OCI-LY1 (cell line): ENCODE measurements around the gene STPG1.

Experiments
- H2AFZ ChIP-seq: fragments of 200-600 bp; sonication (generic), shearing (Covaris generic); 2 replicates; pipeline ENCODE4 v1.6.0; 2014; ENCODE audit warnings: antibody characterized with exemption, mild to moderate bottlenecking, low read length
- H3F3A ChIP-seq: fragments of 200-600 bp; sonication (generic), shearing (Covaris generic); 2 replicates; pipeline ENCODE4 v1.6.0; 2014; ENCODE audit warnings: mild to moderate bottlenecking, antibody characterized with exemption, low read length, moderate library complexity; ENCODE audit not compliant: insufficient read depth
- H3K27ac ChIP-seq: fragments of 200-600 bp; sonication (generic); 2 replicates; pipeline ENCODE4 v1.5.1; 2014; ENCODE audit warnings: low read length, mixed run types, mild to moderate bottlenecking, low read depth; ENCODE audit not compliant: poor library complexity, severe bottlenecking
- H3K27me3 ChIP-seq: fragments of 200-600 bp; sonication (generic); 2 replicates; pipeline ENCODE4 v1.6.0; 2014; ENCODE audit warnings: antibody characterized with exemption, mild to moderate bottlenecking, low read length, moderate library complexity; ENCODE audit not compliant: insufficient read depth
- H3K36me3 ChIP-seq: fragments of 200-600 bp; sonication (generic); 2 replicates; pipeline ENCODE4 v1.6.1; 2014; ENCODE audit warnings: mild to moderate bottlenecking, antibody characterized with exemption, low read length, moderate library complexity, mixed read lengths; ENCODE audit not compliant: insufficient read depth
- H3K4me1 ChIP-seq: fragments of 200-600 bp; sonication (generic); 2 replicates; pipeline ENCODE4 v1.5.1; 2014; ENCODE audit warnings: mild to moderate bottlenecking, low read length, moderate library complexity; ENCODE audit not compliant: insufficient read depth, severe bottlenecking
- H3K4me2 ChIP-seq: fragments of 200-600 bp; sonication (generic), shearing (Covaris generic); 2 replicates; pipeline ENCODE4 v1.6.1; 2014; ENCODE audit warnings: low read length
- H3K4me3 ChIP-seq: fragments of 200-600 bp; sonication (generic); 2 replicates; pipeline ENCODE4 v1.5.1; 2014; ENCODE audit warnings: low read length, low read depth, mild to moderate bottlenecking, mixed read lengths; ENCODE audit not compliant: poor library complexity, severe bottlenecking
- H3K79me2 ChIP-seq: fragments of 200-600 bp; shearing (Covaris generic); 2 replicates; pipeline ENCODE4 v1.6.1; 2016; ENCODE audit warnings: mixed run types, low read length, mixed read lengths; ENCODE audit not compliant: insufficient read depth
- H3K9ac ChIP-seq: fragments of 200-600 bp; sonication (generic), shearing (Covaris generic); 2 replicates; pipeline ENCODE4 v1.6.1; 2014; ENCODE audit warnings: mild to moderate bottlenecking, low read length, mixed read lengths
- H3K9me2 ChIP-seq: fragments of 200-600 bp; sonication (generic), shearing (Covaris generic); 2 replicates; pipeline ENCODE4 v1.6.1; 2014; ENCODE audit warnings: low read depth, mild to moderate bottlenecking, low read length, mixed read lengths
- H3K9me3 ChIP-seq: fragments of 200-600 bp; shearing (Covaris generic); 2 replicates; pipeline ENCODE4 v1.6.1; 2014; ENCODE audit warnings: low read length, mixed read lengths
- H4K20me1 ChIP-seq: fragments of 200-600 bp; sonication (generic), shearing (Covaris generic); 2 replicates; pipeline ENCODE4 v1.6.0; 2016; ENCODE audit warnings: mild to moderate bottlenecking, low read length; ENCODE audit not compliant: insufficient read depth
- CTCF ChIP-seq: fragments of 200-600 bp; sonication (generic), shearing (Covaris generic); IDR thresholded peaks from 2 replicates; pipeline ENCODE4 v1.5.1; 2017; ENCODE audit warnings: mild to moderate bottlenecking, antibody characterized with exemption, low read length, moderate library complexity, mixed read lengths
- EZH2 ChIP-seq: fragments of 200-600 bp; sonication (generic), shearing (Covaris generic); IDR thresholded peaks from 2 replicates; pipeline ENCODE4 v1.8.0; 2017; ENCODE audit warnings: borderline replicate concordance, mixed run types, mild to moderate bottlenecking, antibody characterized with exemption, low read length, moderate library complexity, mixed read lengths

Gene STPG1

GRCh38 chr1:24323281-24323680 lies 90.3 kb downstream of the STPG1 start:
- H3K4me1 ChIP-seq, result peaks cover 26% of the 10 kb centered on the region
- peaks cover 8% of the 10 kb centered on the region; the same call in 1 of the 2 replicates for H3K27me3 ChIP-seq
- no peak overlapping the region for H3K9ac ChIP-seq
- no peaks in the 10 kb centered on the region for H4K20me1 ChIP-seq
- no peaks in the 10 kb centered on the region for H3F3A ChIP-seq
- H3K36me3 ChIP-seq, result no peaks in the 10 kb centered on the region
- no peaks in the 10 kb centered on the region for H3K9me2 ChIP-seq
- H3K79me2 ChIP-seq, result no peaks in the 10 kb centered on the region
- H2AFZ ChIP-seq, result no peak overlapping the region
- H3K9me3 ChIP-seq, result no peaks in the 10 kb centered on the region
- H3K4me3 ChIP-seq, result no peak overlapping the region
- H3K4me2 ChIP-seq, result no peak overlapping the region
- TF ChIP-seq EZH2 (no peak), CTCF (no peak)
- no peak overlapping the region for H3K27ac ChIP-seq

GRCh38 chr1:24322470-24323177 lies 91.0 kb downstream of the STPG1 start:
- Histone ChIP-seq H3K27ac (no peak overlapping the region), H3K27me3 (0 out of 2 replicates have a peak, but pooled peaks cover 8% of the 10 kb centered on the region), H3F3A (no peaks in the 10 kb centered on the region), H2AFZ (no peak overlapping the region), H3K36me3 (no peaks in the 10 kb centered on the region), H3K4me1 (peaks cover 26% of the 10 kb centered on the region), H3K79me2 (no peaks in the 10 kb centered on the region), H3K9ac (peak overlapping the region; percentile 14; the same call in 1 of the 2 replicates), H3K4me3 (peak overlapping the region; percentile 57), H3K9me2 (no peaks in the 10 kb centered on the region), H4K20me1 (no peaks in the 10 kb centered on the region), H3K4me2 (peak overlapping the region; percentile 73), H3K9me3 (no peaks in the 10 kb centered on the region)
- TF ChIP-seq EZH2 (no peak), CTCF (no peak)

- Histone ChIP-seq H3K79me2 (no peaks in the 10 kb centered on the region), H3K9me3 (no peaks in the 10 kb centered on the region), H3K36me3 (no peaks in the 10 kb centered on the region), H3K27me3 (0 out of 2 replicates have a peak, but pooled peaks cover 8% of the 10 kb centered on the region), H4K20me1 (no peaks in the 10 kb centered on the region), H3K27ac (no peak overlapping the region), H3K4me1 (peaks cover 26% of the 10 kb centered on the region), H3K9ac (peak overlapping the region; percentile 14; the same call in 1 of the 2 replicates), H2AFZ (no peak overlapping the region), H3K9me2 (no peaks in the 10 kb centered on the region), H3K4me2 (peak overlapping the region; percentile 73), H3K4me3 (peak overlapping the region; percentile 57), H3F3A (no peaks in the 10 kb centered on the region)
- TF ChIP-seq CTCF (no peak), EZH2 (no peak)
Observed at GRCh38 chr1:24321697-24322469, 91.7 kb downstream of the STPG1 start.
